GM19035 (cell line): Measurements from ENCODE around the gene APAF1.
"Not testable (repeated sequence)": the region's sequence is repeated elsewhere in the genome, so short reads cannot be mapped to it uniquely, and the experiment has no call there.

Experiments
- ATAC-seq: cut with Tn5 transposase; IDR thresholded peaks from one replicate; pipeline ENCODE4 v1.9.1; 2021; ENCODE audit not compliant: unreplicated experiment

The APAF1 gene

DNA sequence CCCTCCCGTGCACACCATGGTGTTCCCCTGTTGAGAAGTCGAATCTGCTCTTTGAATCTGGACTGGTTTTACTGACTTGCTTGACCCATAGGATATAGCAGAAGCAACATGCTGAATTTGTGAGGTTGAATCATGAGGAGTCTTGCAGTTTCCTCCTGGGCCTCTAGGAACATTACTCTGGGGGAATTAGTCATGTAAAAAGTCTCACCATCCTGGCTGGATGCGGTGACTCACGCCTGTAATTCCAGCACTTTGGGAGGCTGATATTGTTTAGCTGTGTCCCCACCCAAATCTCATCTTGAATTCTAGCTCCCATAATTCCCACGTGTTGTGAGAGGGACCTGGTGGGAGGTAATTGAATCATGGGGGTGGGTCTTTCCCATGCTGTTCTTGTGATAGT, 110.8 kb downstream of the APAF1 start:
- ATAC-seq, result not testable (repeated sequence)

DNA sequence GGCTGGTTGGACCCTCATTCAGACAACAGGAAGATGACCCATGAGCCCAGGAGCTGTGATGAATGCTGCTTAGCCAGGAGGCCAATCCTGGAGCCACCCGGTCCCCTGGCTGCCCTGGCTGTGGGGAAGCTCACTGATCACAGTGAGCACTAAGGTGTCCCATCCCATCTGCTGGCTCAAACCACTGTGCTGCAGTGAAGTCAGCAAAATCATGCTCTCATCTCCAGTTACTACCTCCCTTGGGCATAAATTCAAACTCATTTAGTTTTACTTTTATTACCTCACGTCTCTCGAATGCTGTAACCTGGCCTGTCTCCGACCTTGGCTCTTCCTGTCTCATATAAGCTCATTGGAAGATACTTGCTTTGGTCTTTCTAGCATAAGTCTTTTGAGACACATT, 112.4 kb downstream of the APAF1 start:
- no peak for ATAC-seq

- no peak for ATAC-seq
Measured at GRCh38 chr12:98758331-98758730, 113.2 kb downstream of the APAF1 start.

DNA sequence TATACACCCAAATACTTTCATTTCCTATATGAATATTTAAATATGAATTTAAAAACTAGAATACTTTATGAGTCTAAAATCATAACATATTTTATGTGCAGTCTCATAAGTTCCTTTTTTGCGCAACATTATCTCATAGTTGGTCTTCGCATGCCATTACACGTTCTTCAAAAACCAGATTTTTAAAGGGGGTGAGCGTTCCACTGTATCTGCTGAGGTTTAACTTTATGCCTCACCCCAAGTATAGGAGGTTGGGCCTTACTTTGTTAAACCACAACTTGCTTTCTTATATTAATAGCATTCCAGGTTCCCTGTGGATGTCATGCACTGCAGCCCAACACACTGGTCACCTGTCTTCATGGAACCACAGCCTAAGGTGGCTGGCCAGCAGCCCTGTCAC, 118.6 kb downstream of the APAF1 start:
- ATAC-seq, result no peak

- no peak for ATAC-seq
Measured at GRCh38 chr12:98767248-98767647, 122.2 kb downstream of the APAF1 start.

DNA sequence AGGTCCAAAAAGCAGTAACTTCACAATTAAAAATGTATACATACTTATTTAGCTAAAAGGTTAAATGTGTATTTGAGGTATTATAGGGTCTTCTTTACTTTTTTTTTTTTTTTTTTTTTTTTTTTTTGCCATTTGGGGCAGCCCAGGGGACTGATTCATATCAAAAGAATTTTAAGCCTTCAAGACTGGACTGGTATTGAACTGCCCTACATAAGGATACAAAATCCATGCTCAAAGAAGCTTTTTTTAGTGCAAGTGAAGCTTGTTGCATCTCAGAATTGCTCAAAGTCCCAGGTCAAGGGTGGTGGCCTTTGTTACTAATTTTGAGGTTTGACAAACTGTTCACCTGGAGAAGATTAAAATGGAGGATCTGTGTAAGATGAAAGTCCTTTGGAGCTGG, 124.0 kb downstream of the APAF1 start:
- ATAC-seq, result no peak

- no peak for ATAC-seq
Measured at GRCh38 chr12:98770230-98770629, 125.1 kb downstream of the APAF1 start.

DNA sequence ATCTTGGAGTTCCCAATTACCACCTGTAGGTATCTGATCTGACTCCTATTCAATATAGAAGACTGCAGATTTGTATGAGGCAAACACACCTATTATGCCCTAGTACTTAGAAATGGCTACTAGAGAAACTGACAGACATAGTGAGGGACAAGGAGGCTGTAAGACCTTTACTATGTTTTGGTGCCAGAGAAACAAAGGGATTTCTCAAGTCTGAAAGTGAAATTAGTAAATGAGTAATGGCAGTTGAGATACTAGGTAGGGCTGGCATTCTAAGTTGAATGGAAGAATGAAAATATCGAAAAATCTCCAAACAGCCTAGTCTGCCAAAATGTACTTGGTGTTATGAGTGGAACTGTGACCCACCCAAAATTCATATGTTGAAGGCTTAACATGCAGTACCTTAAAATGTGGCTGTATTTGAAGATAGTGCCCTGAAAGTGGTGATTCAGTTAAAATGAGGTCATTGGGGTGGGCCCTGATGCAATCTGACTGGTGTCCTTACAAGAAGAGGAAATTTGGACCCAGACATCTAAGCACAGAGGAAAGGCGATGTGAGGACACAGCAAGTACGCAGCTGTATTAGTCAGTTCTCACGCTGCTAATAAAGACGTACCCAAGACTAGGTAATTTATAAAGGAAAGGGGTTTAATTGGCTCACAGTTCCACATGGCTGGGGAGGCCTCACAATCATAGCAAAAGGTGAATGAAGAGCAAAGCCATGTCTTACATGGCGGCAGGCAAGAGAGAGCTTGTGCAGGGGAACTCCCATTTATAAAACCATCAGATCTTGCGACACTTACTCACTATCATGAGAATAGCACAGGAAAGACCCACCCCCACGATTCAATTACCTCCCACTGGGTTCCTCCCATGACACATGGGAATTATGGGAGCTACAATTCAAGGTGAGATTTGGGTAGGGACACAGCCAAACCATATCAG, 127.0 kb downstream of the APAF1 start:
- no peak for ATAC-seq

DNA sequence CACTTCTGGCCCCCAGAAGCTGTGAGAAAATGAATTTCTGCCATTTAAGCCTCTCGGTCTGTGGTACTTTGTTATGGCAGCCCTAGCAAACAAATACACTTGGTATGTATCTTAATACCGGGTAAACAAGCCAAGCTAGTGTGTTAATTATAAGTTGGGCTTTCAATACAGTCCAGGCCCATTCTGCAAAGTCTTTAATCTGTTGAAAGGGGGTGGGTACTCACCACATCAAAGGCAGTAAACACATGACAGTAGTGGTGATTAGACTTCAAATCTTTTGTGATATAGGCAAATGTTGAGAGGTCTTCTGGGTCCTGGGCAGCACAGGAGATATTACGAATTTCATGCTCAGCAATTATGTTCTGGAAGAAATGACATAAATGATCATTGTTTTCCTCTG, 127.7 kb downstream of the APAF1 start:
- no peak for ATAC-seq

DNA sequence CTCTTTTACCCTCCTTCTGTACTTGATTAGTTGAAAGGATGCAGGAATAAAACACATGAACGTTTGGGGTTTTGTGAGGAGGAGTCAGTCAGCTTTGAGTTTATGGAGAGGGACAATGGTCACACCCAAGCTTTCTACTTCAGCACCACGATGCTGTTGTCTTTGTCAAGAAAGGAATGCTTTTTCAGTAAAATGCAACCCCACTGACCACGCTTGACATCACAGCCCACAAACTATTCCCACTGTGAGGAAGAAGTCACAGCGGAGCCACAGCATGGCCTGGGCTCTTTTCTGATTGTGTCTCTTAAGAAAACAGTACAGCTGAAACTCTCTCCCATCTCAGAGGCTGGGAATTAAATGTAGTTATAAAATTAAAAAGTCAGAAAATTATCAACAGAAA, 135.2 kb downstream of the APAF1 start:
- no peak for ATAC-seq

DNA sequence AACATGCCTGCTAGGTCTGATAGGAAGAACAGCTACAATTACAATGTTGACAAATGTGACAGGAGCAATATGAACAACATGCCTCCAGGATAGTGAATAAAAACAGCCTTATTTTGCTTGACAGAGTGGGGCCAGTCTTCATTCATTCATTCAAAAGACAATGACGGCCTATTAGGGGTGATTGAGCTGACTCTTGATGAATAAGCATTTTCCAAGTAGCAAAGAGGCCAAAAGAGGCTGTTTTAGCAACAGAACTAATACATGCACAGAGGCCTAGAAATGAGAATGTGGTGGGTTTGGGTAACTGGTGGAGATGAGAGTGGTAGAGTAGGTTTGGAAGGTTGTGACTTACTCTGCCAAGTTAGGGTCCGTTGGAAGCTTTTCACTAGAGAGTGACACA, 138.3 kb downstream of the APAF1 start:
- ATAC-seq, result no peak
